Measurements from ENCODE around the gene RBM44.

DNA sequence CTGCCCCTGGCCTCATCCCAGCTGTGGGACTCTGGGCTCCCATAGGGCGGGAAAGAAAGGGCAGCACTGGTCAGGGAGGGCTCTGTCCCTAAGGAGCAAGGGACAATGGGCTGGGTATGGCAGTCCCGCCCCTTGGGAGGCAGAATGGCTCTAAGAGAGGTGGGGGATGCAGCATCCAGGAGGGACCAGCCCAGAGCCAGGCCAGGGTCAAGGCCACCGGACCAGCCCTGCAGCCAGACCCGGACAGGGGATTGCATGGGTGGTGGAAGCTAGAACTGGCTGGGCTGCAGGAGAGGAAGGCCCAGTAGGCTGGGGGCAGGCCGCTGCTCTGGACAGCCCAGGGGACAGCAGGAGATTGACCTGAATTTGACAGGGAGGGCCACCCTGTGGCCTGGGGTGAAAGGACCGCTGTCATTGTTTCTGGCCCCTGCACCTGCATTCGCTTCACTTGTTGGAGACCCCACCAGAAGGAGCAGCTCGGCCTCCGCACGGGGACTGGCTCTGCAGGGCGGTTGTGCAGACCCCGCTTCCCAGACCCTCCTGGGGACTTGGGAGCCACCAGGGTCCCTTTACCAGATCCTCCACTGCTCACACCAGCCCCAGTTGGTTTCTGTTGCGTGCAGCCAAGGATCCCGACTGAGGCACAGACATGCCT, 75.4 kb downstream of the RBM44 start:
- no peak for TF ChIP-seq POLR2AphosphoS5 (IDR thresholded peaks at IDR 0.05)
- no peak for TF ChIP-seq CTCF (IDR thresholded peaks at IDR 0.05)
- TF ChIP-seq POLR2A (IDR thresholded peaks at IDR 0.05), result no peak
- no peak for TF ChIP-seq EP300 (IDR thresholded peaks at IDR 0.05)
